ENCODE results near the gene CGB2. TPM values are rescaled to one million over a fixed set of nuclear protein-coding genes. Genes with fewer than 3 reads are reported as not detected.

The CGB2 gene
- total and polyA plus RNA-seq, 2 of the 13 experiments (the other 11 are each of a cell fraction or from before 2014, with no cell fraction given), result not detected

DNA sequence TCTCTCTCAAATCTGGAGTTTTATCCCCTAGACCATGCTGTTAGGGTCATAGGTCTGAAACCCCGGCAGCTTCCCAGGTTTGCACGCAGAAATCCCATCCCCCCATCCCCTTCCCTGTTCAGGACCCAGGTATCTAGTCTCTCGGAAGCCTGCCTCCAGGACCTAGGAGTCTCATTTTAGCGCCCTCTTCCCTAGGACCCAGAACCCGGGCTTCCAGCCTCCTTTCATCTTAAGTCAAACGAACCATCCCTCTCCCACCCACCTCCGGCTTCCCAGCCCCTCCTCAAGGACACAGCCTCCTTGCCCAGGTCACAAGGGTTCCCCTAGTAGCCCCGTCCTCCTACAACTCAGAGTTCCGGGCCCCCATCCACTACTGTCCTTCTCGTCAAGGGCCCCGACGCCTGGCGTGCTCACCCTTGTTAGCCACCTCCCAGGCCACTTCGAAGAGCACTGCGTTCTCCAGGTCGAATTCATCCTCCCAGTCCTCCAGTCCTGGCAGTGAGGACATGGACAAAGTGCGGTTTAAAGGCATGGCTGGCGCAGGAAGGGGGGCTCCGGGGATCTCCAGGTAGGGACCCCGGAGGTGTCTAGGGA is 39.0 kb upstream of the CGB2 start (continued):
- TF ChIP-seq, protein P1, sequence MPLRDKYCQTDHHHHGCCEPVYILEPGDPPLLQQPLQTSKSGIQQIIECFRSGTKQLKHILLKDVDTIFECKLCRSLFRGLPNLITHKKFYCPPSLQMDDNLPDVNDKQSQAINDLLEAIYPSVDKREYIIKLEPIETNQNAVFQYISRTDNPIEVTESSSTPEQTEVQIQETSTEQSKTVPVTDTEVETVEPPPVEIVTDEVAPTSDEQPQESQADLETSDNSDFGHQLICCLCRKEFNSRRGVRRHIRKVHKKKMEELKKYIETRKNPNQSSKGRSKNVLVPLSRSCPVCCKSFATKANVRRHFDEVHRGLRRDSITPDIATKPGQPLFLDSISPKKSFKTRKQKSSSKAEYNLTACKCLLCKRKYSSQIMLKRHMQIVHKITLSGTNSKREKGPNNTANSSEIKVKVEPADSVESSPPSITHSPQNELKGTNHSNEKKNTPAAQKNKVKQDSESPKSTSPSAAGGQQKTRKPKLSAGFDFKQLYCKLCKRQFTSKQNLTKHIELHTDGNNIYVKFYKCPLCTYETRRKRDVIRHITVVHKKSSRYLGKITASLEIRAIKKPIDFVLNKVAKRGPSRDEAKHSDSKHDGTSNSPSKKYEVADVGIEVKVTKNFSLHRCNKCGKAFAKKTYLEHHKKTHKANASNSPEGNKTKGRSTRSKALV (CRISPR knock-in tag; IDR thresholded peaks at IDR 0.05), result no peak
- TF ChIP-seq ZNF775 (CRISPR knock-in tag; IDR thresholded peaks at IDR 0.05; ENCODE audit: borderline replicate concordance) (no peak), SRY (CRISPR knock-in tag; IDR thresholded peaks at IDR 0.05) (peak; percentile 64; the same call in 1 of the 2 replicates), ZNF878 (CRISPR knock-in tag; IDR thresholded peaks at IDR 0.05) (no peak), ZNF615 (CRISPR knock-in tag; IDR thresholded peaks at IDR 0.05; ENCODE audit: borderline replicate concordance) (no peak), ZNF317 (CRISPR knock-in tag; IDR thresholded peaks at IDR 0.05) (0 out of 2 replicates have a peak, but pooled peaks have one; percentile 18), KDM3A (CRISPR knock-in tag; IDR thresholded peaks at IDR 0.05; ENCODE audit: low read depth) (no peak), SALL2 (CRISPR knock-in tag; IDR thresholded peaks at IDR 0.05) (0 out of 2 replicates have a peak, but pooled peaks have one; percentile 19), TCF7 (IDR thresholded peaks at IDR 0.05; ENCODE audit: low read depth) (no peak), ZBTB38 (CRISPR knock-in tag; IDR thresholded peaks at IDR 0.05) (no peak), GABPB1 (CRISPR knock-in tag; IDR thresholded peaks at IDR 0.05) (no peak), GPN1 (CRISPR knock-in tag; IDR thresholded peaks at IDR 0.05; ENCODE audit: borderline replicate concordance) (no peak), ERF (CRISPR knock-in tag; IDR thresholded peaks at IDR 0.05) (no peak), ZSCAN22 (CRISPR knock-in tag; IDR thresholded peaks at IDR 0.05) (no peak), SP4 (CRISPR knock-in tag; IDR thresholded peaks at IDR 0.05) (no peak), PHF8 (CRISPR knock-in tag; IDR thresholded peaks at IDR 0.05) (peak; percentile 70; the same call in 1 of the 2 replicates), ZNF552 (CRISPR knock-in tag; IDR thresholded peaks at IDR 0.05; ENCODE audit: borderline replicate concordance) (no peak), NR2F2 (IDR thresholded peaks at IDR 0.05; ENCODE audit: borderline replicate concordance, low read depth) (no peak), CBX5 (CRISPR knock-in tag; IDR thresholded peaks at IDR 0.05; ENCODE audit: borderline replicate concordance) (no peak)
- TF ChIP-seq, protein P2, sequence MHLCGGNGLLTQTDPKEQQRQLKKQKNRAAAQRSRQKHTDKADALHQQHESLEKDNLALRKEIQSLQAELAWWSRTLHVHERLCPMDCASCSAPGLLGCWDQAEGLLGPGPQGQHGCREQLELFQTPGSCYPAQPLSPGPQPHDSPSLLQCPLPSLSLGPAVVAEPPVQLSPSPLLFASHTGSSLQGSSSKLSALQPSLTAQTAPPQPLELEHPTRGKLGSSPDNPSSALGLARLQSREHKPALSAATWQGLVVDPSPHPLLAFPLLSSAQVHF (CRISPR knock-in tag; IDR thresholded peaks at IDR 0.05), result no peak
- TF ChIP-seq, protein P3, sequence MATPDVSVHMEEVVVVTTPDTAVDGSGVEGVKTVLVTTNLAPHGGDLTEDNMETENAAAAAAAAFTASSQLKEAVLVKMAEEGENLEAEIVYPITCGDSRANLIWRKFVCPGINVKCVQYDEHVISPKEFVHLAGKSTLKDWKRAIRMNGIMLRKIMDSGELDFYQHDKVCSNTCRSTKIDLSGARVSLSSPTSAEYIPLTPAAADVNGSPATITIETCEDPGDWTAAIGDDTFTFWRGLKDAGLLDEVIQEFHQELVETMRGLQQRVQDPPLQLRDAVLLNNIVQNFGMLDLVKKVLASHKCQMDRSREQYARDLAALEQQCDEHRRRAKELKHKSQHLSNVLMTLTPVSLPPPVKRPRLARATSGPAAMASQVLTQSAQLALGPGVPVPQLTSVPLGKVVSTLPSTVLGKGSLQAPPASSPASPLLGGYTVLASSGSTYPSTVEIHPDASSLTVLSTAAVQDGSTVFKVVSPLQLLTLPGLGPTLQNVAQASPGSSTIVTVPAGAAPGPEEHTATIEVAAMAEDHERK (CRISPR knock-in tag; IDR thresholded peaks at IDR 0.05; ENCODE audit: low read depth), result no peak
- TF ChIP-seq, protein P4, sequence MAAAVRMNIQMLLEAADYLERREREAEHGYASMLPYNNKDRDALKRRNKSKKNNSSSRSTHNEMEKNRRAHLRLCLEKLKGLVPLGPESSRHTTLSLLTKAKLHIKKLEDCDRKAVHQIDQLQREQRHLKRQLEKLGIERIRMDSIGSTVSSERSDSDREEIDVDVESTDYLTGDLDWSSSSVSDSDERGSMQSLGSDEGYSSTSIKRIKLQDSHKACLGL (CRISPR knock-in tag; IDR thresholded peaks at IDR 0.05), result peak; percentile 20; the same call in 1 of the 2 replicates
- TF ChIP-seq, protein P5, sequence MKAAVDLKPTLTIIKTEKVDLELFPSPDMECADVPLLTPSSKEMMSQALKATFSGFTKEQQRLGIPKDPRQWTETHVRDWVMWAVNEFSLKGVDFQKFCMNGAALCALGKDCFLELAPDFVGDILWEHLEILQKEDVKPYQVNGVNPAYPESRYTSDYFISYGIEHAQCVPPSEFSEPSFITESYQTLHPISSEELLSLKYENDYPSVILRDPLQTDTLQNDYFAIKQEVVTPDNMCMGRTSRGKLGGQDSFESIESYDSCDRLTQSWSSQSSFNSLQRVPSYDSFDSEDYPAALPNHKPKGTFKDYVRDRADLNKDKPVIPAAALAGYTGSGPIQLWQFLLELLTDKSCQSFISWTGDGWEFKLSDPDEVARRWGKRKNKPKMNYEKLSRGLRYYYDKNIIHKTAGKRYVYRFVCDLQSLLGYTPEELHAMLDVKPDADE (CRISPR knock-in tag; IDR thresholded peaks at IDR 0.05), result peak; percentile 23; the same call in 1 of the 2 replicates
- TF ChIP-seq, protein P6, sequence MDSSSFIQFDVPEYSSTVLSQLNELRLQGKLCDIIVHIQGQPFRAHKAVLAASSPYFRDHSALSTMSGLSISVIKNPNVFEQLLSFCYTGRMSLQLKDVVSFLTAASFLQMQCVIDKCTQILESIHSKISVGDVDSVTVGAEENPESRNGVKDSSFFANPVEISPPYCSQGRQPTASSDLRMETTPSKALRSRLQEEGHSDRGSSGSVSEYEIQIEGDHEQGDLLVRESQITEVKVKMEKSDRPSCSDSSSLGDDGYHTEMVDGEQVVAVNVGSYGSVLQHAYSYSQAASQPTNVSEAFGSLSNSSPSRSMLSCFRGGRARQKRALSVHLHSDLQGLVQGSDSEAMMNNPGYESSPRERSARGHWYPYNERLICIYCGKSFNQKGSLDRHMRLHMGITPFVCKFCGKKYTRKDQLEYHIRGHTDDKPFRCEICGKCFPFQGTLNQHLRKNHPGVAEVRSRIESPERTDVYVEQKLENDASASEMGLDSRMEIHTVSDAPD (CRISPR knock-in tag; IDR thresholded peaks at IDR 0.05), result 0 out of 2 replicates have a peak, but pooled peaks have one; percentile 23
